ENCODE results near the gene MSX2. TPM values are rescaled to one million over a fixed set of nuclear protein-coding genes. Genes with fewer than 3 reads are reported as not detected.

The MSX2 gene
- total RNA-seq, 1 experiment from 2014 or later = 8.5 TPM

DNA sequence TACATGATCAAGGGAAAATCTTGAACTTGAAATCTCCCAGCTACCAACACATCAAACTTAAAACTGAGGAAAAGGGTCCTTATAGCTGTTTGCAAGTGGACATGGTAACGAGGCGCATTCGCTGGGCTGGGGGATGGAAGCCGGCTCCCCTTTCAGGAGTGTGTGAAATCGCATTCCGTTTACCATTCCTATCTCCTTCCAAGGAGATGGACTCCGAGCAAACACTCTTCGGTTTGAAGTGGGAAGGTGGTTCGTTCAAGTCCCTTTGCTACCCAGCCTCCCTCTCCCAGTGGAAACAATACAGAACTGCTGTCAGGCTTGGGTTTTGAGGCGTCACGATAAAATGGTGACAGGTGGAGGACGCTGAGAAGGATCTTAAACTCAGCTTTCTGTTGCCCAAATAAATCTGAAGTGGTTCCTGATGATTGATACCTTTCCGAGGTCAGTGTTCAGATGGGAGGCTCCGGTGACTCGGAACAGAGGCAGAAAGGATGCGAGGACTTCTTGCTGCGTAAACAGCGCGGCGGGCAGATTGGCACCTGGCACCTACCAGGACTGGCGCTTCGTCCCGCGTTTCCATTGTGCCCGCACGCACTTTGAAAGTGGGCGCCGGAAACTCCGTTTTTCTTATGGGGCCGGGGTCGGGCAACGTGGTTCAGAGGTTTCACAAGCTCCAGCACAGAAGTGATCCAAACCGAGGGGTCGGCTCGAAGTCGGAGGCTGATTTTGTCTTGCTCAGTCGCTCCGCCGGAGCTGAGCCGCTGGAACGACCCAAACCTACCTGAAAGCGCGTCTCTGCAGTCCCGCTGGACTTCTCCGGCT, 7.0 kb downstream of the MSX2 start:
- no peak for TF ChIP-seq POLR2AphosphoS5 (IDR thresholded peaks at IDR 0.05; ENCODE audit: low read depth, low read length)
- TF ChIP-seq SIN3A (IDR thresholded peaks at IDR 0.05; ENCODE audit: borderline replicate concordance, insufficient read depth, low read depth, low read length) = no peak
- TF ChIP-seq, protein P1, sequence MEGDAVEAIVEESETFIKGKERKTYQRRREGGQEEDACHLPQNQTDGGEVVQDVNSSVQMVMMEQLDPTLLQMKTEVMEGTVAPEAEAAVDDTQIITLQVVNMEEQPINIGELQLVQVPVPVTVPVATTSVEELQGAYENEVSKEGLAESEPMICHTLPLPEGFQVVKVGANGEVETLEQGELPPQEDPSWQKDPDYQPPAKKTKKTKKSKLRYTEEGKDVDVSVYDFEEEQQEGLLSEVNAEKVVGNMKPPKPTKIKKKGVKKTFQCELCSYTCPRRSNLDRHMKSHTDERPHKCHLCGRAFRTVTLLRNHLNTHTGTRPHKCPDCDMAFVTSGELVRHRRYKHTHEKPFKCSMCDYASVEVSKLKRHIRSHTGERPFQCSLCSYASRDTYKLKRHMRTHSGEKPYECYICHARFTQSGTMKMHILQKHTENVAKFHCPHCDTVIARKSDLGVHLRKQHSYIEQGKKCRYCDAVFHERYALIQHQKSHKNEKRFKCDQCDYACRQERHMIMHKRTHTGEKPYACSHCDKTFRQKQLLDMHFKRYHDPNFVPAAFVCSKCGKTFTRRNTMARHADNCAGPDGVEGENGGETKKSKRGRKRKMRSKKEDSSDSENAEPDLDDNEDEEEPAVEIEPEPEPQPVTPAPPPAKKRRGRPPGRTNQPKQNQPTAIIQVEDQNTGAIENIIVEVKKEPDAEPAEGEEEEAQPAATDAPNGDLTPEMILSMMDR (IDR thresholded peaks at IDR 0.05) = no peak
- TF ChIP-seq, protein P2, sequence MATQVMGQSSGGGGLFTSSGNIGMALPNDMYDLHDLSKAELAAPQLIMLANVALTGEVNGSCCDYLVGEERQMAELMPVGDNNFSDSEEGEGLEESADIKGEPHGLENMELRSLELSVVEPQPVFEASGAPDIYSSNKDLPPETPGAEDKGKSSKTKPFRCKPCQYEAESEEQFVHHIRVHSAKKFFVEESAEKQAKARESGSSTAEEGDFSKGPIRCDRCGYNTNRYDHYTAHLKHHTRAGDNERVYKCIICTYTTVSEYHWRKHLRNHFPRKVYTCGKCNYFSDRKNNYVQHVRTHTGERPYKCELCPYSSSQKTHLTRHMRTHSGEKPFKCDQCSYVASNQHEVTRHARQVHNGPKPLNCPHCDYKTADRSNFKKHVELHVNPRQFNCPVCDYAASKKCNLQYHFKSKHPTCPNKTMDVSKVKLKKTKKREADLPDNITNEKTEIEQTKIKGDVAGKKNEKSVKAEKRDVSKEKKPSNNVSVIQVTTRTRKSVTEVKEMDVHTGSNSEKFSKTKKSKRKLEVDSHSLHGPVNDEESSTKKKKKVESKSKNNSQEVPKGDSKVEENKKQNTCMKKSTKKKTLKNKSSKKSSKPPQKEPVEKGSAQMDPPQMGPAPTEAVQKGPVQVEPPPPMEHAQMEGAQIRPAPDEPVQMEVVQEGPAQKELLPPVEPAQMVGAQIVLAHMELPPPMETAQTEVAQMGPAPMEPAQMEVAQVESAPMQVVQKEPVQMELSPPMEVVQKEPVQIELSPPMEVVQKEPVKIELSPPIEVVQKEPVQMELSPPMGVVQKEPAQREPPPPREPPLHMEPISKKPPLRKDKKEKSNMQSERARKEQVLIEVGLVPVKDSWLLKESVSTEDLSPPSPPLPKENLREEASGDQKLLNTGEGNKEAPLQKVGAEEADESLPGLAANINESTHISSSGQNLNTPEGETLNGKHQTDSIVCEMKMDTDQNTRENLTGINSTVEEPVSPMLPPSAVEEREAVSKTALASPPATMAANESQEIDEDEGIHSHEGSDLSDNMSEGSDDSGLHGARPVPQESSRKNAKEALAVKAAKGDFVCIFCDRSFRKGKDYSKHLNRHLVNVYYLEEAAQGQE (IDR thresholded peaks at IDR 0.05; ENCODE audit: insufficient read depth in 1 of 2, low read depth in 2 of 2, low read length in 1 of 2) = no peak
- TF ChIP-seq TCF7L2 (IDR thresholded peaks at IDR 0.05; ENCODE audit: low read depth, low read length) = no peak
- intact Hi-C loops (cut with micrococcal nuclease; ENCODE audit: unreplicated experiment) (no loop called here), in situ Hi-C loops (cut with HindIII; ENCODE audit: low pct_unique_long_range_greater_than_20kb, low sequenced_read_pairs) (no loop called here)
- Histone ChIP-seq H3K9me3 (ENCODE audit: control insufficient read depth, insufficient read depth, low read depth, low read length) (no peaks in the 10 kb centered on the region), H3K27me3 (ENCODE audit: control insufficient read depth, insufficient read depth, low read length) (peaks cover 3% of the 10 kb centered on the region; the same call in 1 of the 2 replicates), H3K4me1 (ENCODE audit: control insufficient read depth, insufficient read depth, low read length) (peaks cover 25% of the 10 kb centered on the region), H3K4me3 (ENCODE audit: low read depth in 2 of 2, low read length in 2 of 2) (no peak overlapping the region), H3K27ac (ENCODE audit: low read length) (no peak overlapping the region), H3K36me3 (ENCODE audit: control insufficient read depth, insufficient read depth, low read length) (no peaks in the 10 kb centered on the region)
- CTCF ChIA-PET = no interaction called here
- no peak for ATAC-seq
- no peak for DNase-seq (ENCODE audit: low read depth, low spot score)
- no TSS peak for BruUV-seq (replicated peaks)
- POLR2A ChIA-PET = interaction anchor here (0.6 kb wide), 1 partner anchor 20 kb away, joined by 8 read pairs; no protein-coding TSS in a partner anchor

GRCh38 chr5:174732036-174733020, 7.9 kb downstream of the MSX2 start:
- in situ Hi-C loops (cut with HindIII; ENCODE audit: low pct_unique_long_range_greater_than_20kb, low sequenced_read_pairs) = no loop called here
- H3K4me3 ChIP-seq (ENCODE audit: low read depth in 2 of 2, low read length in 2 of 2) = no peak overlapping the region
- DNase-seq (ENCODE audit: low read depth, low spot score) = no peak
- no peak for TF ChIP-seq TCF7L2 (IDR thresholded peaks at IDR 0.05; ENCODE audit: low read depth, low read length)
- TF ChIP-seq, protein P2 (IDR thresholded peaks at IDR 0.05; ENCODE audit: insufficient read depth in 1 of 2, low read depth in 2 of 2, low read length in 1 of 2) = no peak
- TF ChIP-seq, protein P1 (IDR thresholded peaks at IDR 0.05) = no peak
- no peak for TF ChIP-seq POLR2AphosphoS5 (IDR thresholded peaks at IDR 0.05; ENCODE audit: low read depth, low read length)
- no peak for TF ChIP-seq SIN3A (IDR thresholded peaks at IDR 0.05; ENCODE audit: borderline replicate concordance, insufficient read depth, low read depth, low read length)
- POLR2A ChIA-PET = no interaction called here
- BruUV-seq (replicated peaks) = no TSS peak
- H3K4me1 ChIP-seq (ENCODE audit: control insufficient read depth, insufficient read depth, low read length) = peaks cover 24% of the 10 kb centered on the region
- no peaks in the 10 kb centered on the region for H3K9me3 ChIP-seq (ENCODE audit: control insufficient read depth, insufficient read depth, low read depth, low read length)
- H3K27me3 ChIP-seq (ENCODE audit: control insufficient read depth, insufficient read depth, low read length) = peaks cover 3% of the 10 kb centered on the region; the same call in 1 of the 2 replicates
- no peaks in the 10 kb centered on the region for H3K36me3 ChIP-seq (ENCODE audit: control insufficient read depth, insufficient read depth, low read length)
- intact Hi-C loops (cut with micrococcal nuclease; ENCODE audit: unreplicated experiment) = no loop called here
- CTCF ChIA-PET = no interaction called here
- ATAC-seq = no peak
- H3K27ac ChIP-seq (ENCODE audit: low read length) = no peak overlapping the region
